Natural killer cell (primary cell): ENCODE data around the gene COPS4. TPM values are rescaled to one million over a fixed set of nuclear protein-coding genes. Genes with fewer than 3 reads are reported as not detected.
"Not testable (repeated sequence)": the region's sequence is repeated elsewhere in the genome, so short reads cannot be mapped to it uniquely, and the experiment has no call there.

ENCODE experiments used
- ATAC-seq, 3 donors: fragments of 150-1000 bp in 2 of 3; fragments of 200-7000 bp in 1 of 3; cut with Tn5 transposase; 1 replicate in 1 of 3; 2 replicates in 2 of 3; pipeline ENCODE4 v1.10.0; 2021; ENCODE audit warnings: mild to moderate bottlenecking in 2 of 3, moderate library complexity in 2 of 3
- DNase-seq, 2 donors: peaks; one replicate each; pipeline versions ENCODE4 v3.0.0 to v3.0.0-alpha.2; 2013 to 2021; ENCODE audit warnings: mixed read lengths in 1 of 2
- H3K27ac ChIP-seq: one replicate; pipeline ENCODE4 v1.5.1; 2013; ENCODE audit warnings: mild to moderate bottlenecking, low read length
- H3K27me3 ChIP-seq: one replicate; pipeline ENCODE4 v1.6.1; 2013; ENCODE audit warnings: low read length; ENCODE audit not compliant: control insufficient read depth, insufficient read depth
- H3K36me3 ChIP-seq: one replicate; pipeline ENCODE4 v1.6.1; 2013; ENCODE audit warnings: low read length; ENCODE audit not compliant: control insufficient read depth, insufficient read depth
- H3K4me1 ChIP-seq: one replicate; pipeline ENCODE4 v1.6.1; 2013; ENCODE audit warnings: low read length; ENCODE audit not compliant: control insufficient read depth, insufficient read depth
- H3K4me3 ChIP-seq: one replicate; pipeline ENCODE4 v1.5.1; 2013; ENCODE audit warnings: low read length
- H3K9me3 ChIP-seq: one replicate; pipeline ENCODE4 v1.6.1; 2013; ENCODE audit warnings: low read length; ENCODE audit not compliant: control insufficient read depth, insufficient read depth
- H3K27ac Mint-ChIP-seq, 2 donors: one replicate each; pipeline ENCODE4 v1.8.0; 2022; ENCODE audit warnings: mild to moderate bottlenecking in 2 of 2, mixed read lengths in 2 of 2, moderate library complexity in 1 of 2
- H3K27me3 Mint-ChIP-seq, 2 donors: one replicate each; pipeline ENCODE4 v1.8.0; 2022; ENCODE audit warnings: low read depth in 2 of 2, mixed read lengths in 2 of 2
- H3K36me3 Mint-ChIP-seq: one replicate; pipeline ENCODE4 v1.8.0; 2022; ENCODE audit warnings: mixed read lengths
- H3K4me1 Mint-ChIP-seq, 2 donors: one replicate each; pipeline ENCODE4 v1.8.0; 2022; ENCODE audit warnings: mixed read lengths in 2 of 2
- H3K4me3 Mint-ChIP-seq: one replicate; pipeline ENCODE4 v1.8.0; 2022; ENCODE audit warnings: mild to moderate bottlenecking, moderate library complexity, mixed read lengths
- H3K9me3 Mint-ChIP-seq, 2 donors: one replicate each; pipeline ENCODE4 v1.8.0; 2022; ENCODE audit warnings: mixed read lengths in 2 of 2
- whole genome bisulfite sequencing: methylation state at CpG from one replicate; pipeline ENCODE4 v1.1.7; 2013; ENCODE audit warnings: missing lambda C conversion rate; ENCODE audit not compliant: insufficient coverage; 5-methylcytosine and 5-hydroxymethylcytosine counted together
- intact Hi-C: fragments of 100-400 bp; cut with micrococcal nuclease; formaldehyde crosslinking; loops from one replicate; pipeline ENCODE4 v1.14.2; 2022
- total RNA-seq, 4 donors: library from RNA; stranded (reverse); fragments of 120-200 nt in 1 of 4; gene quantifications; one replicate each; pipeline versions ENCODE4 v1.2.3 to v1.2.4, GENCODE V29; 2013 to 2022
- TF ChIP-seq, protein P1 (sequence below): fragments of 200-600 bp; IDR thresholded peaks from one replicate; pipeline ENCODE4 v1.8.0; 2022; ENCODE audit warnings: antibody characterized with exemption

COPS4 gene
- total RNA-seq, 3 donors from 2014 or later (not counting 1 experiment from before 2014, with no cell fraction given): 35.8 to 39.8 (median 36.1) TPM

DNA sequence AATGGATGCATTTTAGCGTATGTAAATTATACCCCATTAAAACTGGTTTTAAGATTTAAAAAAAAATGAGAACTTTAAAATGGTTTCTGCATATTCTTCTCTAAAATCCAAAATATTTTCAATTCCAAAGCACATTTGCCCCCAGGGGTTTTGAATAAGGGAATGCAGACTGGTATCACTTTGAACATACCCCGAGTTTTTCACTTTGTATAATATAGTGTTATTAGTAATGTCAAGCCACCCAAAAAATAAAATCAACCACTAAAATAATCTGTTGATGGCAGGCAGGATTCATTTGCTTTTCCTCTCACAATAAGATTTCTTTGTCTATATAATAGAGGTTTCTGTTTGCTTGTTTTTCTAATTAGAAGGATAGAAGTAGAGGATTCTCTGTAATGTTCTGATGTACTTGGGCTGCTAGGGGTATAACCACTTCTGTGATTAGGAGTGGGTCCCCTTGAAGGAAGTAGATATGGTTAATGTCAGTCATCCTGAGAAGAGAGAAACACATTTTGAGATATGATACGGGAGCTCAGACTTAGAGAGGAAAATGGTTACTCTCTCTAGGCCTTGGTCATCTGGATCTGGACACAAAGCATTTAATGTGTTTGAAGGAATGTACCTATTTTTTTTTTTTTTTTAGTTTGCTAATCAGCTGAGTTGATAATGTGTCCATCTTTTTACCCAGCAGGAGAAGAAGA lies 15.0 kb upstream of the COPS4 start:
- Histone ChIP-seq H3K4me1 (no peaks in the 10 kb centered on the region), H3K9me3 (no peaks in the 10 kb centered on the region), H3K27me3 (no peaks in the 10 kb centered on the region), H3K36me3 (no peaks in the 10 kb centered on the region), H3K27ac (no peak overlapping the region), H3K4me3 (no peak overlapping the region)
- H3K36me3 Mint-ChIP-seq: no peaks in the 10 kb centered on the region
- no peaks in the 10 kb centered on the region for H3K27me3 Mint-ChIP-seq
- TF ChIP-seq, protein P1, sequence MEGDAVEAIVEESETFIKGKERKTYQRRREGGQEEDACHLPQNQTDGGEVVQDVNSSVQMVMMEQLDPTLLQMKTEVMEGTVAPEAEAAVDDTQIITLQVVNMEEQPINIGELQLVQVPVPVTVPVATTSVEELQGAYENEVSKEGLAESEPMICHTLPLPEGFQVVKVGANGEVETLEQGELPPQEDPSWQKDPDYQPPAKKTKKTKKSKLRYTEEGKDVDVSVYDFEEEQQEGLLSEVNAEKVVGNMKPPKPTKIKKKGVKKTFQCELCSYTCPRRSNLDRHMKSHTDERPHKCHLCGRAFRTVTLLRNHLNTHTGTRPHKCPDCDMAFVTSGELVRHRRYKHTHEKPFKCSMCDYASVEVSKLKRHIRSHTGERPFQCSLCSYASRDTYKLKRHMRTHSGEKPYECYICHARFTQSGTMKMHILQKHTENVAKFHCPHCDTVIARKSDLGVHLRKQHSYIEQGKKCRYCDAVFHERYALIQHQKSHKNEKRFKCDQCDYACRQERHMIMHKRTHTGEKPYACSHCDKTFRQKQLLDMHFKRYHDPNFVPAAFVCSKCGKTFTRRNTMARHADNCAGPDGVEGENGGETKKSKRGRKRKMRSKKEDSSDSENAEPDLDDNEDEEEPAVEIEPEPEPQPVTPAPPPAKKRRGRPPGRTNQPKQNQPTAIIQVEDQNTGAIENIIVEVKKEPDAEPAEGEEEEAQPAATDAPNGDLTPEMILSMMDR: no peak
- intact Hi-C loops: no loop called here
- WGBS: 0% methylated on average over 1 of the region's 3 CpGs
- DNase-seq: no peak
- no peaks in the 10 kb centered on the region for H3K4me1 Mint-ChIP-seq
- H3K27ac Mint-ChIP-seq: no peak overlapping the region
- ATAC-seq: no peak
- peaks cover 0 to 1% of the 10 kb centered on the region in 2 donors for H3K9me3 Mint-ChIP-seq
- no peak overlapping the region for H3K4me3 Mint-ChIP-seq

DNA sequence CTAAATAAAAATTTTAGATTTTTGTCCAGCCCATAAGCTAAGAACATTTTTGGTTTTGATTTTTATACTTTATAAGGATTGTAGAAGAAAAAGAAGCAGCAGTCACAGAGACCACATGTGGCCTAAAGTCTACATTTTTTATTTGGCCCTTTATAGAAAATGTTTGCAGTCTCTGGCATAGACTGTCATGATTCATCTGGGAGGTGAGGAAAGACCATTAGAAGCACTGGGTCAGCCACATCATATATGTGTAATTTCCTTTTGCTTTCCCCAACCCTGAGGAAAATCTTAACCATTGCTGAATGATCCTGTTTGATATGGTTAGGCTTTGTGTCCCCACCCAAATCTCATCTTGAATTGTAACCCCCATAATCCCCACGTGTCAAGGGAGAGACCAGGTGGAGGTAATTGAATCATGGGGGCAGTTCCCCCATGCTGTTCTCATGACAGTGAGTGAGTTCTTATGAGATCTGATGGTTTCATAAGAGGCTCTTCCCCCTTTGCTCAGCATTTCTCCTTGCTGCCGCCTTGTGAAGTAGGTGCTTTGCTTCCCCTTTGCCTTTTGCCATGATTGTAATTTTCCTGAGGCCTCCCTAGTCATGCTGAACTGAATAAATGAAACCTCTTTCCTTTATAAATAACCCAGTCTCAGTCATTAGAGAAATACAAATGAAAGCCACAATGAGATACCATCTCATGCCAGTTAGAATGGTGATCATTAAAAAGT lies 12.1 kb upstream of the COPS4 start:
- no peak for DNase-seq
- no peak for ATAC-seq
- no peaks in the 10 kb centered on the region for H3K27me3 ChIP-seq
- peaks cover 4 to 5% of the 10 kb centered on the region in 2 donors for H3K27me3 Mint-ChIP-seq
- peaks cover 0 to 3% of the 10 kb centered on the region in 2 donors for H3K9me3 Mint-ChIP-seq
- no peak overlapping the region for H3K27ac Mint-ChIP-seq
- TF ChIP-seq, protein P1: no peak
- intact Hi-C loops: no loop called here
- no peaks in the 10 kb centered on the region for H3K36me3 ChIP-seq
- H3K4me3 Mint-ChIP-seq: no peak overlapping the region
- H3K4me3 ChIP-seq: no peak overlapping the region
- no peaks in the 10 kb centered on the region for H3K9me3 ChIP-seq
- no peak overlapping the region for H3K27ac ChIP-seq
- no peaks in the 10 kb centered on the region for H3K4me1 ChIP-seq
- H3K4me1 Mint-ChIP-seq: no peaks in the 10 kb centered on the region
- WGBS: 90% methylated on average over 1 of the region's 2 CpGs
- no peaks in the 10 kb centered on the region for H3K36me3 Mint-ChIP-seq

DNA sequence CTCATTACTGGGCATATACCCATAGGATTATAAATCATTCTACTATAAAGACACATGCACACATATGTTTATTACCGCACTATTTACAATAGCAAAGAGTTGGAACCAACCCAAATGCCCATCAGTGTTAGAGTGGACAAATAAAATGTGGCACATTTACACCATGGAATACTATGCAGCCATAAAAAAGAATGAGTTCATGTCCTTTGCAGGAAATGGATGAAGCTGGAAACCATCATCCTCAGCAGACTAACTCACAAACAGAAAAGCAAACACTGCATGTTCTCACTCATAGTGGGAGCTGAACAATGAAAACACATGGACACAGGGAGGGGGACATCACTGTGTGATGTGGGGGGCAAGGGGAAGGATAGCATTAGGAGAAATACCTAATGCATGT lies 11.4 kb upstream of the COPS4 start:
- H3K36me3 ChIP-seq, intact Hi-C loops, H3K4me1 Mint-ChIP-seq, H3K36me3 Mint-ChIP-seq, H3K4me1 ChIP-seq, H3K27me3 Mint-ChIP-seq, H3K27me3 ChIP-seq, H3K27ac ChIP-seq, H3K4me3 ChIP-seq, H3K9me3 ChIP-seq, DNase-seq, H3K9me3 Mint-ChIP-seq, H3K27ac Mint-ChIP-seq, ATAC-seq, H3K4me3 Mint-ChIP-seq: not testable (repeated sequence)
- no CpG with 5 or more reads among the region's 1 CpG for WGBS

DNA sequence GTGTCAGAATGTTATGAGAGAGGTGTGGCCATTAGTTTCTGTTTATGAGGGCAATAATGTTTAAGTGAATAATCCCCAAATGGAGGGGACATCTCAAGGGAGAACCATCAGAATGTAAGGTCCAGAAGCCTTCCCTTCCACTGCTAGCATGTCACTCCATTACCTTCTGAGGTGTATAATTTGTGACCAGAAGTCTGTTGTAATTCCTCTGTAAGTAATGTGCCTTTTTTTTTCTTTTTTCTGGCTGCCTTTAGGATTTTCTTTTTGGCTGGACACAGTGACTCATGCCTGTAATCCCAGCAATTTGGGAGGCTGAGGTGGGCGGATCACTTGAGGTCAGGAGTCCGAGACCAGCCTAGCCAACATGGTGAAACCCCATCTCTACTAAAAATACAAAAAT lies 10.8 kb upstream of the COPS4 start:
- no peak for ATAC-seq
- no peak overlapping the region for H3K27ac ChIP-seq
- TF ChIP-seq, protein P1: no peak
- Mint-ChIP-seq H3K9me3 (peaks cover 0 to 3% of the 10 kb centered on the region in 2 donors), H3K27me3 (peaks cover 4 to 5% of the 10 kb centered on the region in 2 donors), H3K27ac (no peak overlapping the region), H3K4me3 (no peak overlapping the region), H3K4me1 (no peaks in the 10 kb centered on the region), H3K36me3 (no peaks in the 10 kb centered on the region)
- H3K9me3 ChIP-seq: no peaks in the 10 kb centered on the region
- no peaks in the 10 kb centered on the region for H3K4me1 ChIP-seq
- WGBS: 100% methylated on average over 1 of the region's 2 CpGs
- no peaks in the 10 kb centered on the region for H3K36me3 ChIP-seq
- H3K4me3 ChIP-seq: no peak overlapping the region
- intact Hi-C loops: no loop called here
- H3K27me3 ChIP-seq: no peaks in the 10 kb centered on the region
- DNase-seq: no peak
